Measurements from ENCODE around the gene C2CD4C.
"Not testable (repeated sequence)": the region's sequence is repeated elsewhere in the genome, so short reads cannot be mapped to it uniquely, and the experiment has no call there.

Gene C2CD4C

DNA sequence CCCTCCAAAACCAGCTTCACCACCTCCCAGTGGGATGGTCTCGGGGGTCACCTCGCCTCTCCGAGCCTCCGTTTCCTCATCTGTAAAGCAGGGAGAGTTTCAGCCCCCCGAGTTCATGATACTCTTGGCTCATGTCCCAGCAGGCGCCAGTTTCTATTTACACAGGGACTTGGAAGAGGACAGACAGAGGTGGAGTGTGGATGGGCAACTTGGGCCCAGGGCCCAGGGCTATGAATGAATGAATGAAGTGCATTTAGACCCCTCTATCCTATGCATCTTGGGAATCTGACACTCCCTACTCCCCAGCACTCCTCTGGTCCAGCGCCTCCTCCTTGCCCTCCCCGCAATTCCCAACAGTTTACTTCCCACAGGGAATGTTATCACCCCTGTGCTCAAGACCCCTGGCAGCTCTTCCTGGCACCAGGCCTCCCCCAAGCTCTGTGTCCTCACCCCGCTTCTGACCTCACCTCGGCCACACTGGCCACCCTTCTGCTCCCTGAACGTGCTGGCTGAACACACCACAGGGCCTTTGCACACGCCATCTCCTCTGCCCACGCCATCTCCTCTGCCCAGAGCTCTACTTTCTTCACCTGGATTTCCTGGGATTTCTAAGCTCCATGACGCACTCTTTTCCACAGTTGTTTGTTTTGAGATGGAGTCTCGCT, 4.9 kb upstream of the C2CD4C start:
- DNase-seq (ENCODE audit: low read depth): no peak

DNA sequence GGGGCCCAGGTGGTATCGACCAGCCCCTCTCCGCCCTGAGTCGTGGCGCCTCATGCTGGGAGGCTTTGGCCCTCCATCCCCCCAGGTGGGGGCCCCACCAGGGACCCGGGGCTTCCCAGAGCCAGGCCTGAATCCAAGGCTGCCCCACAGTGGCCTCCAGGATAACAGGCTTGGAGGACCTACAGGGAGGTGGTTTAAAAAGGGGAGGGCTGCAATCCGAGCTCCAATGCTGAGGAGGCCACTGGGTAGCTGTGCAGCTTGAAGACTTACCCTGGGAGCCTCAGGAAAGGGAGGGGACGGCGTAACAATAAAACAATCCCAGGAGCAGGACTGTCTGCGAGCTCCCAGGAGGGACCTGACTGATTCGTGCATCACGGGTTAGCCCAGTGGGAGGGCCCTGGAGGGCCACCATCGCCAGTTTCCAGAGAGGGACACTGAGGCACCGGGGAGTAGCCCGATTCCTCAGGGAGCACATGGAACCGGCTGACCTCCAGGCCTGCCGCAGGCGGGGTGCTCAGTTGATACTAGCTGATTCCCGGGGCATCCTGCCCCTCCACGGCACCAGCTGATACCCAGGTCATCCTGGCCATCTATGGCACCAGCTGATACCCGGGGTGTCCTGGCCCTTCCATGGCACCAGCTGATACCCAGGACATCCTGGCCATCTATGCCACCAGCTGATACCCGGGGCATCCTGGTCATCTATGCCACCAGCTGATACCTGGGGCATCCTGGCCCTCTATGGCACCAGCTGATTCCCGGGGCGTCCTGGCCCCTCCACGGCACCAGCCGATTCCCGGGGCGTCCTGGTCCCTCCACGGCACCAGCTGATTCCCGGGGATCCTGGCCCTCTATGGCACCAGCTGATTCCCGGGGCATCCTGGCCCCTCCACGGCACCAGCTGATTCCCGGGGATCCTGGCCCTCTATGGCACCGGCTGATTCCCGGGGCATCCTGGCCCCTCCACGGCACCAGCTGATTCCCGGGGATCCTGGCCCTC, 3.7 kb upstream of the C2CD4C start:
- DNase-seq (ENCODE audit: low read depth): no peak

DNA sequence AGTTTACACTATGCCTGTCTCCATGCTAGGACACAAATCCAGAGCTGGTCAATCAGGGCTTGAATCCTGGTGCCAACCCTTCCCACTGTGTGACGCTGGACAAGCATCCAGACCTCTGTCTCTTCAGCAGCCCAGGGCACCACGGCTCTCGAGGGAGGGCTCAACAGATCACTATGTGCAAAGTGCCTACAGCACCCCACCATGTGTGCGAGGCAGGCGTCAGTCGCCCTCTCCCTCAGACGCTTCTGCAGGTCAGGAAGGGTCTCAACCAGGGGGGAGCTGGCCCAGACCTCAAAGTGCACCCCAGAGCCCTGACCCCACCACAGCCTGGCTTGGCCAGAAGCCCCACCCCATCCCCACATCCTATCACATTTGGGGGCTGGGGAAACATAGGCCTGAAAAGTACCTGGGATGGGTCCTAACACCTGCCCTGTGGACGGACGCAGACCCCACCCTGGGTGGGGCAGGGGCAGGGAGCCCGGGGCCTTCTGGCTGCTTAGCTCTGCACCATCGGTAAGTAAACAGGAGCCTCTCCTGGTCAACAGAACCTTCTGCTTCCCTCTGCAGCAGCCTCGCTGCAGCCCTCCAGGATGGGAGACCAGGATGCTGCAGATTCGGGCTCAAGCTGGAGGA, 2.9 kb upstream of the C2CD4C start:
- DNase-seq (ENCODE audit: low read depth): no peak

DNA sequence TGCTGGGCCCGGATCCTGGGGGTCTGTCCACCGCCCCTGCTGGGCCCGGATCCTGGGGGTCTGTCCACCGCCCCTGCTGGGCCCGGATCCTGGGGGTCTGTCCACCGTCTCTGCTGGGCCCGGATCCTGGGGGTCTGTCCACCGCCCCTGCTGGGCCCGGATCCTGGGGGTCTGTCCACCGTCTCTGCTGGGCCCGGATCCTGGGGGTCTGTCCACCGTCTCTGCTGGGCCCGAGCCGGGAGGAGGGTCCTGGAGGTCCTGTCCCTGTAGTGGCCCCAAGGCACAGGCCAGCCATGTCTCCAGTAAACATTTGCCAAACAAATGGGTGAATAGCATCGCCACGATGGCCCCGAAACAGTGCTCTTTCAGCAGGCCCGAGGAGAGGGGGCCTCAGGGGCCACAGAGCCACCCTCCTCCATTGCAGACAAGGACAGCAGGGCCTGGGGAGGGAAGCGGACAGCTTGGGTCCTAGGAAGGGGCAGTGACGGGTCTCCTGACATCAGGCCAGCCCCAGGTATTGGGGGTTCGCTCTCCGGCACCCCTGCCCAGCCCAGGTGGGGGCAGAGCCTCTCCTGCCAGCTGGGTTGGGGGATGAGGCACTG, 2.3 kb upstream of the C2CD4C start:
- not testable (repeated sequence) for DNase-seq (ENCODE audit: low read depth)

DNA sequence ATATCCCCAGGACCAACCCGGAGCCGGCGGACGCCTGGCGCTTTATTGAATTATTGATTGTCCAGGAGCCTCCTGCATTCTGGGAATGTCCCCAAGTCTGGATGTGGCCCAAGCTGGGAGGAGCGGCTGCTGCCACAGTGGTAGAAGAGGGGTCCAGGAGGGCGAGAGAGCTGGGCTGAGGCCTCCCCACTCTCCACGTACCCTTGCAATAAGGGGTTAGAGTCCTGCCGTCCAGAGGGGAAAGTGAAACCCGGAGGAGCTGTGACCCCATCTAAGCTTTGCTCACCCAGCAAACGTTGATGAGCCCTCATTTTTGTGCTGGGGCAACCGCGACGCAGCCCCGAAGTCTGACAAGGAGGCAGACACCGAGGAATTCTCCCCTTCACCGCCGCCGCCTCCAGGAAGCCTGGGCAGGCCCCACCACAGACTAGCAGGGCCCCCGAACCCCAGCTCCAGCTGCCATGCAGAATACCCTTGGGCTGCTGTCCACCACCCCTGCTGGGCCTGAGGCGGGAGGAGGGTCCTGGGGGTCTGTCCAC, 1.4 kb upstream of the C2CD4C start:
- no peak for DNase-seq (ENCODE audit: low read depth)

DNA sequence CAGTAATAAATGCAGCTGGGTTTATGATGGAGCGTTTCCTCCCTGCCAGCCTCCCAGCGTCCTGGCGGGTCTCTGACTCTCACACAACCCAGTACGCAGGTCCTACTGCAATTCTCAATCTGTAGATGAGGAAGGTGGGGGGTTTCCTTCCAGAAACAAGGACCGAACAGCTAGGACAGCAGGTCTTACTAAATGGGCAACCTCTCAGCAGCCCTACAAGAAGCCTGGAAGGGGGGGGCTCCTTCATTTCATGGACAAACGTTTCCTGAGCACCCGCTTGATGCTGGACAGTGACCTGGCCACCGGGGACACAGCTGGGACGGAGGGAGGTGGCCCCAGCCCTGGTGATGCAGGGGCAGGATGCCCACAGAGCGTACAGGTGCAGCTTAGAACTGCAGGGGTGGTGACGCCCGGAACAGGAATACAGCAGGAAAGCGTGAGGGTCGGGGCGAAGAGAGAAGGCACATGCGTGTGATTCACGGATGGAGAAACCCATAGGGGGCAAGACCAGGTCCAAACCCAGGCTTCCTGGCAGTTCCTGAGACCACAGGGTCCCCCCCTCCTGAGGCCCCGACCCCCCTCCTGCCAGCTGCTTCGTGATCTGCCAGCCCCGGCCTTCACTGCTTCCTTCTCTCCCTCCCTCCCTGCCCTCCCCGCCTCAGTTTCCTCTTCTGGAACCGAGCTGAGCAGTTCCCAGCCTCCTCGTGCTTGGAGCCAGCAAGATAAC, 732 bp upstream of the C2CD4C start:
- DNase-seq (ENCODE audit: low read depth): no peak

DNA sequence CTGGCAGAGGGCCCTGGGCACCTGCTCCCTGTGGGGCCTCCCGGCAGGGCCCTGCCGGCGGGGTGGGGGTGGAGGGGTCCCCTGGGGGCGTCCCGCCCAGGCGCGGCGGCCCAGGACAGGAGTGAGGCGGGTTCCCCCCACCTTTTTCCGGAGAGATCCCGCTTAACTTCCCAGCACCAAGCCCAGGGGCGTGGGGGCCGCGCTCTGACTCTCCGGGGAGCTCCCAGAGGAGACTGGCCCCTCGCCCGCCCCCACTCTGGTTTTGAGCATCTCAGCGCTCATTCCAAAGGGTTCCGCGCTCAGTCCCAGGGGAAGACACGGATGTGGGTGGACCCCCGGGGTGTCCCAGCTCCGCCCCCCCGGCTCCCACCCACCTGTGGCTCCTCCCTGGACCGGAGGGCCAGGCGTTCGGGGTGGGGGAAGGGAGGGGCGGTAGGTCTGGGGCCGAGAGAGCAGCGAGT, 476 bp downstream of the C2CD4C start:
- no peak for DNase-seq (ENCODE audit: low read depth)

DNA sequence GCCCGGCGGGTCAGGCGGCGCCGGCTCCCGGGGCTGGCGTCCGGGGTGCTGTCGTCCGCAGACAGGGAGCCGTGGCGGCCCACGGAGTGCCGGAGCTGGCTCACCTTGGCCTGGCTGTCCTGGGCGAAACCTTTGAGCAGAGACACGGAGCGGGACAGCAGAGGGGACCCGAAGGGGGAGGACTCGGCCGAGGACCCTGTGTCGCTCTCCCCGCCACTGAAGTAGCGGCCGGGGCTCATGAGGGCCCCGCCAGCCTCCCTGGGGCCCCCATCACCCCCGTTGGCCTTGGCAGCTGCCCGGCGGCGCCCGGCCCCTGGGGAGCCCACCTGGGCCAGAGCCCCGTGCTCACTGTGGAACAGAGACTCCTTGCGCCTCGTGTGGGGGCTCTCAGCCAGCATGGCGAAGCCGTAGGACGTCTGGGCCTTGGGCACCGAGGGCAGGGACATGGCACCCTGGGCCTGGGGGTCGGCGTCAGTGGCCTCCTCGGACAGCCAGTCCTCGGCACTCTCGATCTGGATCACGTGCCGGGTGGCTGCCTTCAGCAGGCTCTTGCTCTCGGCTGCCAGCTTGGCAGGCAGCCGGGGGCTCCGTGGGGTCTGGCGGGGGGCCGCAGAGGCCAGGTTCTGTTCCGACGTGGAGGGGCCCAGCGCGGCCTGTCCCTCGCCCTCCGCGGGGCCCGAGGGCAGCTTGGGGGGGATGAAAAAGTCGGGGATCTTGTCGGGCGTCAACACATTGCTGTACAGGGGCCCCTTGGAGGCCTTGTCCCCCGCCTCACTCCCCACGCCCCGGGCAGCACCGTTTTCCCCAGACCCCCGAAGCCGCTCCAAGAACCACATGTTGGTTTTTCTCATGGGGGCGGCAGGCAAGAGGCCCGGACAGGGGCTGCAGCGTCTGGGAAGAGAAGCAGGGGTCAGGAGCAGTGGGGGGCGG, 1.2 kb downstream of the C2CD4C start:
- DNase-seq (ENCODE audit: low read depth): no peak

DNA sequence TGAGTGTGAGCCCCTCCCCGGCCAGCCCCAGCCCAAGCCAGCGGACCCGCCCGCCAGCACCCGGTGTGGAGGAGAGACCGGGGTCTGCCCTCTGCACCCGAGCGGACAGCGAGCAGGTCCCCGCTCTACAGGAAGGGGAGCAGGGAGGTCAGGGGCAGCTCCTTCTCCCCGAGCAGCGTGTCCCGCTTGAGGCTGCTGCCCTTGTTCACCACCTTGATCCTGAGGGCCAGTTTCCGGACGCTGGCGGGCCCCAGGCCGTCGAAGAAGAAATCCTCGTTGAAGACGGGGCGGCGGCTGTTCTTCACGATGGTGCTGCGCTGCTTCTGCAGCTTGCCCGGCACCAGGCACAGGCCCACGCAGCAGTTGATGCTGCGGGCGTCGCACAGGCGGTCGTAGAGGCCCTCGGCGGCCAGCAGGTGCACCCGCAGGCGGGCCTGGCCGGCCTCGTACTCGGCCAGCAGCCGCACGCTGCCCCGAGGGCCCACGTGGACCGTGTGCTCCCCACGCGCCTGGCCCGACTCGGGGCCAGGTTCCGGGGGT, 1.9 kb downstream of the C2CD4C start:
- DNase-seq (ENCODE audit: low read depth): no peak

DNA sequence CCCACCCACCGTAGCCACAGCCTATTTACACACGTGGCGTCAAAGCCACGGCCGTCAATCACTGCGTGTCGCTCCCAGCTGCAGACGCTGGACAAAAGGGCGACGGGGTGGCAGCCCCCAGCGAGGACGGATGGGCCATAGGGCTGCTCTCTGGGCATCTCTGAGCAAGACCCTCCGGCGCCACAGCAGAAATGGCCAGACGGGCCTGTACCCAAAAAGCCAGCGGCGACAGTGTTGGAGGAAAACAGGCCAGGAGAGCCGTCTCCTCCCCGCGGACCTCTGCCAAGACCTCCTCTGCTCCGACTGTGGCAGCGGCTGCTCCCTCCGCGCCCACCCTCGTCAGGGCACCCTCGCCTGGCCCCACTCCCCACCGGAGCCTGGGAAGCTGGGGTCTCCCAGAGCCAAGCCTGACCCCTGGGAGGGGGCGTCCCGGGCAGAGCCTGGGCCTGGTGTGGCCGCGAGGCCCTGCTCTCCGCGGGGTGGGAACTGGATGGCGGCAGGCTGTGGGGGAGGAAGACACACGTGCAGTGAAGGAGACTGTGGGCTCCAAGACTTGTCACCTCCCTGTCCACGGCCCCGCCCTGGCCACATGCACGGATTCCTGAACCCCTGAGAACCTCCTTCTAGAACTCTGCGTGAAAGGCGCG, 2.7 kb downstream of the C2CD4C start:
- no peak for DNase-seq (ENCODE audit: low read depth)

DNA sequence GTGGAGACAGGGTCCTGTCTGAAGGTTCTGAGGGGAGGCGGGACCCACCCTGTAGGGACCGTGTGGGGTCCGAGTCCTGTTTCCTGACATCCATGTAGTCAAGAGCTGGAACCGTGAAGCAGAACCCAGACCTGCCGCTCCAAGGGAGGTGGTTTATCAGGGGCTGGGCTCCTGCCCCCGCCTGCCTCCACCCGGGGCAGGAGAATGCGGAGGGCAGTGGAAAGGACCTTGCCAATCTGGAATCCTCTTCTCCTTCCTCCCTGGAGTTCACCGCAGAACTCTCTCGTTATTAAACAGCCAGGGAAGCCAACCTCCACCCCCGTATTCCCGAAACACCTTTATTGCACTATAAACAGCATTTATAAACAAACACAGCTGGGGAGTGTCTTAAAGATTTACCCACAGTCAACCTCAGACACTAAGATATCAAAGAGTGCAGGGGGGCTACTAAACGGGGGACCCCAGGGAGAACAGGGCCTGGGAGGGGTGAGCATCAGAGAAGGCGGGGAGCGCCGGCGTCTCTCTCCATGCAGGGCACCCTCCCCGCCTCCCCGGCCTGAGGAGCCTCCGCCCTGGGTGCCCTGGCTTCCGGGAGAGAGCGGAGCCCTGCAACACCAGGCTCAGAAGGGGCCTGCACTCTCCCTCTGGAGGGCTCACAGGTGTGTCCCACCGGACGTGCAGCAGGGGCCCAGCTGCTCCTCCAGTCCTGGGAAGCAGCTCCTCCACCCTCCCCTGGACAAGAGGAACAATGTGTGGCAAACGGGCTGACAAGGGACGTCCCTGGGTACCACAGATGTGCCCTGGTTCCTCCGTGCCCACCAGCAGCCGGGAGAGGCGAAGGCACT, 3.6 kb downstream of the C2CD4C start:
- no peak for DNase-seq (ENCODE audit: low read depth)

DNA sequence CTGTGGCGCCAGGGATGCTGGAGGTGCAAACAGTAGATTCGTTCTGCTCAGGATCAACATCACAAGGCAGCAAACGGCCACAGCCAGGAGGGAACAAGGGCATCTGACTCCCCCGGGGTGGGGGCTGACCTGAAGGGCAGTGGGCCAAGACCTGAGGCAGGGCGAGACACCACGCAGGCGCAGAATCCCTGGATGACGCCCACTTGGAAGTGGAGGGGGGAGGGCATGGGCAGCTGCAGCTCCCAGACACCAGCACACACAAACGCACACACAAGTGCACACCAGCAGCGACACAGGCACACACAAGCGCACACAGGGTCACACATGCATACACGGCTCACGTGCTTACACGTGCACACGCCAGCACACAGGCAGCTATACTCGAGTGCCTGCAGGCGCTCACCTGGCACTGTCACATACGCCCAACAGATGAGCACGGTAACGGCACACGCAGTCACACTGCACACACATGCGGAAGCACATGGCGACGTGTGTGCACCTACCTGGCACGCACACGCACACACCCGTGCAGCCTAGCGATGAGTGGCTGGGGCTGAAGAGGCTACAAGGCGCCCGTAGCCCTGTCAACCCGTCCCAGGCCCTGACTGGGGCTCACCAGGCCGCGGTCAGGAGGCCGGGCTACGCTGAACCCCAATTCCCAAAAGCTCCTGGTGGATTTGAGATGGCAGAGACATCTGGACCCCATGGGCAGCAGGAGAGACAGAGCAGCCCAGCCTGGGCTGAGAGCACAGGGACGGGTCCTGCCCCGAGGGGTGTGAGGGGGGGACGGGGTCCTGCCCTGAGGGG, 5.5 kb downstream of the C2CD4C start:
- no peak for DNase-seq (ENCODE audit: low read depth)

DNA sequence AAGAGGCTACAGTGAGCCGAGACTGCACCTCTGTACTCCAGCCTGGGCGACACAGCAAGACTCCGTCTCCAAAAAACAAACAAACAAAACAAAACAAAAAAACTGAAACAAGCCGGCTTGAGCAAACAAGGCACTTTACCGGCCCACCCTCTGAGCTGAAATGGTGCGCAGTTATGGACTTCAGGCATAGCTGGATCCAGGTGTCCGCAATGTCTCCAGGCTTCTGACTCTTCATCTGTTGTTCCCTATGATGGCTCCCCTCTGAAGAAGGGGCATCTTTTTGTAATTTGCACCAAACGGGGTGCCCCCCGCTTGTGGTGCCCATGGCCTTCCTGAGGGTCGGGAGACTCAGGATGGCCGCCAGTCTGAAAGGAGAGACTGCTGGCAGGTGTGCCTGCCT, 6.2 kb downstream of the C2CD4C start:
- DNase-seq (ENCODE audit: low read depth): no peak

DNA sequence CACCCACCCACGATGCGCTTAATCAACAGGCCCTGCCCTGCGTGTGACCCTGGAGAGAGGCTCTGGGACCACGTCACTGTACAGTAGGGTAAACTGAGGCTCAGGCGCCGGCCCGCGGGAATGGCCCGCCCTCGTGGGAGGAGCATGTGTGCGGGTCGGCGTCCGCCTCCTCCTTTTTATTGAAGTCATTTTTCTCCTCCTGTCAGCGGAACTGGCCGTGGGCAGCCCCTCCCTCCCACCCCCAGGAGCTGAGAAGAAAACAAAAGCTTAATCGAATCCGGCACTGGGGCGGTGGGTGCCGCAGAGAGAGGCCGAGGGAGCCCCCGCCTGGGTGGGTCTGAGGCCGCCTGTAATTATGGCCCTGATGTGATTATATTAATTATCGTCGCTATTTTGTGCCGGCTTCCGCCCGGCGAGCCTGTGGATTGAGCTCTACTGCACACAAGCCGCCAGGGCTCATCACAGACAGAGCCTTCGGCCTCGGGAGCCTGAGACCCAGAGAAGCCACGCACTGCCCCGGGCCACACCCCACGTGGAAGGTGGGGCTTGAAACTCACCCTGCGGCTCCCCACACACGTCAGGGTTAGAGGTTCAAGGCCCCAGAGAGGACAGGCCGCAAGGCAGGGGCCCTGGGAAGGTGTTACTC, 7.0 kb downstream of the C2CD4C start:
- no peak for DNase-seq (ENCODE audit: low read depth)

DNA sequence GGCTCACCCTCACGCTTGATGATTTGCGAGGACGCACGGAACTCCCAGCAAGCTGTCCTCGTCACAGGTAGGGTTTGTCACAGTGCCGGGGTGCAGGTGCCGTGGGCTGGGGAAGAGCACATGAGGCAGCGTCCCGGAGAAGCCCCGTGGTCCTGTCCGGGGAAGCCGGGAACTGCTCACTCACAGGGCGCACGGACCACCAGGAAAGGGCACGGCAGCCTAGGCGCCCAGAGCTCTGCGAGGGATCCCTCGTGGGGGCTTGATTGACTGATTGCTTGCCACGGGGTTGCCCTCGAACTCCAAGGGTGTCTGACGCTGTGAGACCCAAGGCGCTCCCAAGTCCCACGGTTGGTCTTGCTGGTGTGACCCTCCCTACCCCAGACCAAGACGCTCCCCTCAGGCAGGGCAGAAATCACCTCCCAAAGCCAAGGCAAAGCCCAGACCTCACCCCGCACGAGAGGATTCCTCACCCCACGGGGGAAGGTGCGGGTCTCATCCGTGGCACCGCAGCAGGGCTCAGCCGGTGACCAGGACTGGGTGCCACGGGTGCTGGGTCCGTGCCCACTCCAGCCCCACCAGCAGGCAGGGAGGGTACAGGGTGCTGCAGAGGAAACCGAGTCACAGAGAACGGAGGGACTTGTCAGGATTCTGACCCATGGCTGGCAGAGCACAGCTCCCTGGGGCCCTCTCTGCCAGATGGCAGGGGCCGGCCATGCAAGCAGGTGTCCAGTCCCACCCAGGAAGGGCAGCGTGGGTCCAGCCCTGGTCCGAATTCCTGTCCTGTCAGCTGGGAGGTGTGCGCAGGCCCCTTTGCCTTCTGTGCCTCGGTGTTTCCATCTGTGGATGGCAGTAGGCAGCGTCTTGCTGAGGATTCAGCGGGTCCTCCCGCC, 7.7 kb downstream of the C2CD4C start:
- no peak for DNase-seq (ENCODE audit: low read depth)

DNA sequence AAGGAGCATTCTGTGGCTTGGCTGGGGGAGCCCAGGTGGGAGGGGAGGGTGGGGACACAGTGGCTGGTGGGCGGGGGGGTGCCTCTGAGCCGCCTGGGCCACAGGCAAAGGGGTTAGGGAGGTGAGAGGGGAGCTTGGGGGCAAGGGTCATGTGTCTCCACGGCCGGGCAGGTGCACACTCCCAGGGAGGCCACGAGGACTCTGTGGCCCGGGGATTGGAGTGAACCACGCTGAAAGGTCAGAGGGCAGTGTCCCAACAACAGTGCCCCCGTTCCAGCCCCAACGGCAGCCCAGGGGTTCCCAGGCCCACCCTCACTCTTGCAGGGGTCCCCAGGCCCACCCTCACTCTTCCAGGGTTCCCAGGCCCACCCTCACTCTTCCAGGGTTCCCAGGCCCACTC, 9.6 kb downstream of the C2CD4C start:
- no peak for DNase-seq (ENCODE audit: low read depth)
